SK-N-SH (cell line): Measurements from ENCODE around the gene RBM4B. TPM values are rescaled to one million over a fixed set of nuclear protein-coding genes. Genes with fewer than 3 reads are reported as not detected.

Experiments
- CTCF ChIA-PET: fragments of 300-600, 350-600 bp; formaldehyde crosslinking; extraction: SDS; loops from one replicate; lab custom pipeline; 2021; lab: Yijun Ruan, JAX
- POLR2A ChIA-PET: fragments of 350-600 bp; sonication (Branson Sonifier 250); formaldehyde crosslinking; extraction: SDS; loops from one replicate; lab custom pipeline; 2020; ENCODE audit warnings: antibody characterized with exemption, inconsistent platforms; lab: Yijun Ruan, JAX
- DNase-seq: peaks from one replicate; pipeline ENCODE4 v3.0.0; 2012
- H2AFZ ChIP-seq: fragments of 200-600 bp; sonication (generic); 2 replicates; pipeline ENCODE4 v1.8.1; 2016; ENCODE audit warnings: antibody characterized with exemption, mild to moderate bottlenecking, low read depth
- H3F3A ChIP-seq: fragments of 200-600 bp; sonication (generic); replicated peaks from 2 replicates; pipeline ENCODE3; 2016; ENCODE audit warnings: antibody characterized with exemption, mild to moderate bottlenecking; ENCODE audit not compliant: insufficient read depth
- H3K27ac ChIP-seq, 2 experiments: fragments of 200-500 bp in 1 of 2; fragments of 200-600 bp in 1 of 2; sonication (Bioruptor generic) in 1 of 2; sonication (generic), shearing (Covaris generic) in 1 of 2; 2 replicates each; pipeline versions ENCODE4 v1.5.1 to v1.6.1; 2014 to 2016; ENCODE audit warnings: low read depth in 2 of 2, inconsistent platforms in 1 of 2, low read length in 1 of 2, mild to moderate bottlenecking in 1 of 2, mixed read lengths in 1 of 2
- H3K27me3 ChIP-seq: fragments of 200-600 bp; sonication (generic), shearing (Covaris generic); 2 replicates; pipeline ENCODE4 v1.6.1; 2016; ENCODE audit warnings: mixed run types; ENCODE audit not compliant: insufficient read depth
- H3K36me3 ChIP-seq, 2 experiments: fragments of 200-500 bp in 1 of 2; fragments of 200-600 bp in 1 of 2; sonication (Bioruptor generic) in 1 of 2; sonication (generic) in 1 of 2; replicated peaks in 1 of 2; 2 replicates each; pipeline versions ENCODE3 to v1.5.1; 2014 to 2016; ENCODE audit warnings: low read length in 1 of 2, mild to moderate bottlenecking in 1 of 2; ENCODE audit not compliant: insufficient read depth in 2 of 2, control insufficient read depth in 1 of 2
- H3K4me1 ChIP-seq, 2 experiments: fragments of 200-500 bp in 1 of 2; fragments of 200-600 bp in 1 of 2; sonication (Bioruptor generic) in 1 of 2; sonication (generic), shearing (Covaris generic) in 1 of 2; 2 replicates each; pipeline versions ENCODE4 v1.5.1 to v1.6.1; 2014 to 2016; ENCODE audit warnings: low read depth in 1 of 2, low read length in 1 of 2, mixed run types in 1 of 2; ENCODE audit not compliant: insufficient read depth in 2 of 2, control insufficient read depth in 1 of 2
- H3K4me2 ChIP-seq: fragments of 200-600 bp; sonication (generic), shearing (Covaris generic); 2 replicates; pipeline ENCODE4 v1.6.1; 2017; ENCODE audit warnings: mixed run types
- H3K4me3 ChIP-seq, 2 experiments: fragments of 200-500 bp in 1 of 2; fragments of 200-600 bp in 1 of 2; sonication (Bioruptor generic) in 1 of 2; sonication (generic), shearing (Covaris generic) in 1 of 2; 2 replicates each; pipeline versions ENCODE4 v1.5.1 to v1.8.1; 2014 to 2016; ENCODE audit warnings: low read depth in 2 of 2, inconsistent platforms in 1 of 2, low read length in 1 of 2, mild to moderate bottlenecking in 1 of 2, mixed read lengths in 1 of 2, moderate library complexity in 1 of 2
- H3K79me2 ChIP-seq: fragments of 200-600 bp; sonication (generic); 2 replicates; pipeline ENCODE4 v1.8.1; 2017; ENCODE audit warnings: mild to moderate bottlenecking; ENCODE audit not compliant: insufficient read depth
- H3K9ac ChIP-seq: fragments of 200-600 bp; sonication (generic); 2 replicates; pipeline ENCODE4 v1.6.1; 2017; ENCODE audit warnings: mixed run types
- H3K9me2 ChIP-seq: fragments of 200-600 bp; sonication (generic); 2 replicates; pipeline ENCODE4 v1.6.1; 2017; ENCODE audit warnings: mixed run types
- H3K9me3 ChIP-seq: fragments of 200-600 bp; sonication (generic); 2 replicates; pipeline ENCODE4 v1.6.1; 2017; ENCODE audit warnings: mixed run types, mild to moderate bottlenecking, moderate library complexity
- H4K20me1 ChIP-seq: fragments of 200-600 bp; sonication (generic); 2 replicates; pipeline ENCODE4 v1.6.1; 2017; ENCODE audit warnings: mild to moderate bottlenecking, mixed run types; ENCODE audit not compliant: insufficient read depth
- ELF1 ChIP-seq: IDR thresholded peaks from 2 replicates; pipeline ENCODE4 v1.4.0; 2012
- FOSL2 ChIP-seq: IDR thresholded peaks from 2 replicates; pipeline ENCODE4 v1.4.0; 2012; ENCODE audit warnings: low read depth, mild to moderate bottlenecking, moderate library complexity, borderline replicate concordance
- GATA2 ChIP-seq: sonication (generic); formaldehyde crosslinking; IDR thresholded peaks from 2 replicates; pipeline ENCODE4 v1.5.0; 2020; ENCODE audit warnings: mild to moderate bottlenecking, missing genetic modification reagents
- JUND ChIP-seq: IDR thresholded peaks from 2 replicates; pipeline ENCODE4 v1.4.0; 2012
- NFIC ChIP-seq: IDR thresholded peaks from 2 replicates; pipeline ENCODE4 v1.4.0; 2012; ENCODE audit warnings: borderline replicate concordance
- NRF1 ChIP-seq: IDR thresholded peaks from 2 replicates; pipeline ENCODE4 v1.6.1; 2012; ENCODE audit warnings: low read depth, mild to moderate bottlenecking, low read length
- POLR2AphosphoS5 ChIP-seq: IDR thresholded peaks from 2 replicates; pipeline ENCODE4 v1.6.1; 2012; ENCODE audit warnings: low read depth, low read length
- TCF12 ChIP-seq: IDR thresholded peaks from 2 replicates; pipeline ENCODE4 v1.4.0; 2012
- YY1 ChIP-seq: IDR thresholded peaks from 2 replicates; pipeline ENCODE4 v1.4.0; 2012; ENCODE audit warnings: low read depth, mild to moderate bottlenecking
- WGBS: methylation state at CpG from one replicate; pipeline ENCODE4 v1.1.6; 2017; ENCODE audit warnings: low lambda C conversion rate; 5-methylcytosine and 5-hydroxymethylcytosine counted together
- polyA plus RNA-seq, 3 experiments: library from polyadenylated mRNA; depleted of rRNA; stranded (reverse); fragments of >200 nt; gene quantifications; 2 replicates each; pipeline ENCODE4 v1.2.3, GENCODE V29; 2012
- TF ChIP-seq, protein P1 (sequence below): IDR thresholded peaks from 2 replicates; pipeline ENCODE4 v1.4.0; 2012; ENCODE audit warnings: low read depth, borderline replicate concordance
- TF ChIP-seq, protein P2 (sequence below): fragments of 200-600 bp; sonication (generic); IDR thresholded peaks from 2 replicates; pipeline ENCODE4 v1.6.1; 2017; ENCODE audit warnings: antibody characterized with exemption, mild to moderate bottlenecking, moderate library complexity

RBM4B gene
- polyA plus RNA-seq, 1 of the 3 experiments (the other 2 are of a cell fraction), result 31.1 TPM

DNA sequence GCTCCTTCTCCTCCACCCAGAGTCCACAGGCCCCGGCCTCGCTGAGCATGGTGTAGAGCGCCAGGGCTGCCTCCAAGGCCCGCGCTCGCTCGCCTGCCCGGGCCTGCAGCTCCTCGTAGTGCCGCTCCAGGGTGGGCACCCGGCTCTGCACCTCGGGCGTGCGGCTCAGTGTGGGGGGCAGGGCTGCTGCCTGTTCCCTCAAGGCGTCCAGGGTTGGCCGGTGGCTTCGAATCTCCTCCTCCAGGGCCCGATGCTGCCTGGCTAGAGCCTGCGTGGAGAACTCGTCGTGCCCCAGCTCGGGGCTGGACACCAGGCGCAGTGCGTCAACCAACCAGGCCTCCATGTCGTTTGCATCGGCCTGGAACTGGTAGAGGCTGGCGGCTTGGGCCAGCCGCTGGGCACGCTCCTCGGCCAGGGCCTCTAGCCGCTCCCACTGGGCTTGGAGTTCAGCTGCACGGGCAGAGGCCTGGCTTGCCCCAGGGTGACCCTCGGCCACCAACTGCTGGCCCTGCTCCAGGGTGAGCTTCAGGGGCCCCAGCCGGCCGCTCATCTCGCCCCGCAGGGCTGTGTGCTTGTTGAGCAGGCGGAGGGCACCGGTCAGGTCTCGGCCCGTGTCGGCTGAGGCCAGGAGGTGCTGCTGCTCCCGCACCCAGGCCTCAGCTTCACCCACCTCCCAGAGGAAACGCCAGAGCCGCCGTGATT lies 27.1 kb upstream of the RBM4B start:
- Histone ChIP-seq H3K4me2 (no peak overlapping the region), H3K36me3 (peaks cover 0 to 15% of the 10 kb centered on the region in 2 experiments), H3F3A (no peaks in the 10 kb centered on the region), H3K4me1 (no peaks in the 10 kb centered on the region), H3K9ac (no peak overlapping the region), H4K20me1 (no peaks in the 10 kb centered on the region), H2AFZ (no peak overlapping the region), H3K9me2 (no peaks in the 10 kb centered on the region), H3K4me3 (no peak overlapping the region), H3K79me2 (no peaks in the 10 kb centered on the region), H3K9me3 (no peaks in the 10 kb centered on the region), H3K27ac (no peak overlapping the region), H3K27me3 (no peaks in the 10 kb centered on the region)
- 98% methylated on average over 11 of the region's 46 CpGs for WGBS
- ChIA-PET POLR2A (no interaction called here), CTCF (interaction anchor here (1.3 to 1.7 kb wide), 3 partner anchors 10 to 125 kb away, joined by 3 to 6 read pairs (median 3); no protein-coding TSS in a partner anchor)
- TF ChIP-seq TCF12 (no peak), NRF1 (no peak), YY1 (no peak), FOSL2 (no peak), POLR2AphosphoS5 (no peak)
- DNase-seq, result no peak

DNA sequence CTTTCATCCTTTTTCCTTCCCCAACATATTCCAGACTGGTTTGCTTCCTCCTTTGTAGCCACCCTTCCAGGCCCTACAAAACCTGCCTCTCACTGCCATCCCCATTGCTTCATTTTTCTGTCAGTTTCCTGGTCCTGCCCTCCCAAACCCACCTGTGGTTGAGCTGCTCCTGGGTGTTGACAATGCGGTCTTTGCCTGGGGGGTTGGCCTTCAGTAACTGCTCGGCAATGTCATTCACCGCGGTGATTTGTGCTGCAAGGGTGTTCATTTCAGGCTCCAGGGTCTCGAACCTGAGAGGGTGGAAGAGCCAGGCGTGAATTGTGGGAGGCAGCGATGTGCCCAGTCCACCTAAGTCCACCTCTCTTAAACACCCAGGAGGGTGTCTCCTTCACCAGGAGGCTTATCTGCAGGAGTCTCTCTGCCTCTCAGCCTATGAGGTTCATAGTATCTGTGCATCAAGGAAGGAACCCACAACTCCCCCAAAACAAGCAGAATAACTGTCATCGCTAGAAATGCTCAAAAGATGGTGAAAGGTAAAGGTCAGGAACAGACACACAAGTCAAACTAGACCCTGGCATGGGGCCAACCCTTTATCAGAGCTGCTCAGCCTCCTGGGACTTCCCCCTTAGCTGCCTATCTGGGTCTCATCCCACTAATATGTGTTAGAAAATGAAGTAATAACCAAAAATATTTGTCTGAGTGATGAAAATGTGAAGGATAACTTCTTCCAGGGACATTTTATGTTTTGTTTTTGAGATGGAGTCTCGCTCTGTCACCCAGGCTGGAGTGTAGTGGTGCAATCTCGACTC lies 23.9 kb upstream of the RBM4B start:
- no peak overlapping the region for H3K4me3 ChIP-seq
- ChIA-PET POLR2A (no interaction called here), CTCF (interaction anchor here (0.6 to 1.7 kb wide), 5 partner anchors 10 to 176 kb away, joined by 3 to 6 read pairs (median 3); no protein-coding TSS in a partner anchor)
- no peak overlapping the region for H3K27ac ChIP-seq
- H3K79me2 ChIP-seq, result no peaks in the 10 kb centered on the region
- no peaks in the 10 kb centered on the region for H3F3A ChIP-seq
- H3K4me1 ChIP-seq, result no peaks in the 10 kb centered on the region
- H3K9me2 ChIP-seq, result no peaks in the 10 kb centered on the region
- TF ChIP-seq, protein P1, sequence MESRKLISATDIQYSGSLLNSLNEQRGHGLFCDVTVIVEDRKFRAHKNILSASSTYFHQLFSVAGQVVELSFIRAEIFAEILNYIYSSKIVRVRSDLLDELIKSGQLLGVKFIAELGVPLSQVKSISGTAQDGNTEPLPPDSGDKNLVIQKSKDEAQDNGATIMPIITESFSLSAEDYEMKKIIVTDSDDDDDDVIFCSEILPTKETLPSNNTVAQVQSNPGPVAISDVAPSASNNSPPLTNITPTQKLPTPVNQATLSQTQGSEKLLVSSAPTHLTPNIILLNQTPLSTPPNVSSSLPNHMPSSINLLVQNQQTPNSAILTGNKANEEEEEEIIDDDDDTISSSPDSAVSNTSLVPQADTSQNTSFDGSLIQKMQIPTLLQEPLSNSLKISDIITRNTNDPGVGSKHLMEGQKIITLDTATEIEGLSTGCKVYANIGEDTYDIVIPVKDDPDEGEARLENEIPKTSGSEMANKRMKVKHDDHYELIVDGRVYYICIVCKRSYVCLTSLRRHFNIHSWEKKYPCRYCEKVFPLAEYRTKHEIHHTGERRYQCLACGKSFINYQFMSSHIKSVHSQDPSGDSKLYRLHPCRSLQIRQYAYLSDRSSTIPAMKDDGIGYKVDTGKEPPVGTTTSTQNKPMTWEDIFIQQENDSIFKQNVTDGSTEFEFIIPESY, result no peak
- TF ChIP-seq ELF1, result no peak
- TF ChIP-seq JUND, result no peak
- TF ChIP-seq, protein P2, sequence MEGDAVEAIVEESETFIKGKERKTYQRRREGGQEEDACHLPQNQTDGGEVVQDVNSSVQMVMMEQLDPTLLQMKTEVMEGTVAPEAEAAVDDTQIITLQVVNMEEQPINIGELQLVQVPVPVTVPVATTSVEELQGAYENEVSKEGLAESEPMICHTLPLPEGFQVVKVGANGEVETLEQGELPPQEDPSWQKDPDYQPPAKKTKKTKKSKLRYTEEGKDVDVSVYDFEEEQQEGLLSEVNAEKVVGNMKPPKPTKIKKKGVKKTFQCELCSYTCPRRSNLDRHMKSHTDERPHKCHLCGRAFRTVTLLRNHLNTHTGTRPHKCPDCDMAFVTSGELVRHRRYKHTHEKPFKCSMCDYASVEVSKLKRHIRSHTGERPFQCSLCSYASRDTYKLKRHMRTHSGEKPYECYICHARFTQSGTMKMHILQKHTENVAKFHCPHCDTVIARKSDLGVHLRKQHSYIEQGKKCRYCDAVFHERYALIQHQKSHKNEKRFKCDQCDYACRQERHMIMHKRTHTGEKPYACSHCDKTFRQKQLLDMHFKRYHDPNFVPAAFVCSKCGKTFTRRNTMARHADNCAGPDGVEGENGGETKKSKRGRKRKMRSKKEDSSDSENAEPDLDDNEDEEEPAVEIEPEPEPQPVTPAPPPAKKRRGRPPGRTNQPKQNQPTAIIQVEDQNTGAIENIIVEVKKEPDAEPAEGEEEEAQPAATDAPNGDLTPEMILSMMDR, result no peak
- TF ChIP-seq NFIC, result no peak
- no peak for TF ChIP-seq GATA2 (CRISPR knock-in tag)
- TF ChIP-seq TCF12, result no peak
- H3K4me2 ChIP-seq, result no peak overlapping the region
- H3K9me3 ChIP-seq, result no peaks in the 10 kb centered on the region
- peaks cover 4 to 33% of the 10 kb centered on the region in 2 experiments for H3K36me3 ChIP-seq
- H4K20me1 ChIP-seq, result no peaks in the 10 kb centered on the region
- no peaks in the 10 kb centered on the region for H3K27me3 ChIP-seq
- 92% methylated on average over 8 of the region's 10 CpGs for WGBS
- no peak for DNase-seq
- H3K9ac ChIP-seq, result no peak overlapping the region
- H2AFZ ChIP-seq, result no peak overlapping the region
